Activated CD4-positive, alpha-beta T cell treated with anti-CD3 and anti-CD28 coated beads, Interleukin-2, amount 50 U/mL, for 48 hours (primary cell): ENCODE results near the gene PANK2.
A peak's percentile ranks its signal among the peaks of the same experiment; 100 is the strongest.
"Not testable (repeated sequence)": the region's sequence is repeated elsewhere in the genome, so short reads cannot be mapped to it uniquely, and the experiment has no call there.

Experiments
- DNase-seq, 2 experiments: peaks; one replicate each; pipeline ENCODE4 v3.0.0-alpha.2; 2020

Gene PANK2

DNA sequence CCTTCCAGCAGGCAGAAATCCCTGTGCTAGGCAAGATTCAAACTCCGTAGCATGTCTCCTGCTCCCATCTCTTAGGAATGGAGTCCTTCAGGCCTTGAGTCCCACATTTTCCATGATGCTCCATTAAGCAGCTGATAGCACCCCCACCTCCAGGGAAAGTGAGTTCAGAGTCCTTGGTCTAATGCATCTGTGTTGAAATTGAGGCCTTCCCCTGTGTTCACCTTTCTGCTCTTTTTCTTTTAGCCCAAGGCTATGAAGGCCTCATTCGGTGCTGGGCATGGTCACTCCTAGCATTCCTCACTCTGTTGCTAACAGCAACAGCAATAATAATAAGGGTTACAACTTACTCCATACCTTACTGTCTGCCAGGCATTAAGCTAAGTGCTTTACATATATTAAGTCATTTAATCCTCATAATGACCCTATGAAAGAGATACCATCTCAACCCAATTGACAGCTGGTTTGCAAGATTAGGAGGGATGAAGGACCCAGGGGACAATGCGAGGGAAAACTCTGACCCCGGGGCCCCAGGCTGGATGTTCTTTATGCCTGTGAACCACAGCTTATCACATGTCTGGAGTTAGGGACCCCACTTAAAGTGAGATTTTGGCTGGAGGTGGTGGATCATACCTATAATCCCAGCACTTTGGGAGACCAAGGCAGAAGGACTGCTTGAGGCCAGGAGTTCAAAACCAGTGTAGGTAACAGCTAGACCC is 17.5 kb upstream of the PANK2 start:
- no peak for DNase-seq

DNA sequence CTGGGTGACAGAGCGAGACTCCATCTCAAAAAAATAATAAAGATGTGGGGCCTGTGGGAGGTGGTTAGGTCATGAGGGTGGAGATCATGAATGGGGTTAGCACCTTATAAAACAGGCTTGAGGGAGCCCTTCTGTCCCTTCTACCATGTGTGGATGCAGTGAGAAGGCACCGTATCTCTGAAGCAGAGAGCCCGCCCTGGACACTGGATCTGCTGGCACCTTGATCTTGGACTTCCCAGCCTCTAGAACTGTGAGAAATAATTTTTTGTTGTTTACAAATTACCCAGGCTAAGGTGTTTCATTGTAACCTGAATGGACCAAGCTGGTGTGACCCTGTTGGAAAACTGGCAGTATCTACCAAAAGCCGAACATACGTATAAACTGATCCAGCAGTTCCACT is 15.7 kb upstream of the PANK2 start:
- DNase-seq, result no peak

GRCh38 chr20:3874194-3874844 is 14.9 kb upstream of the PANK2 start:
- DNase-seq, result no peak

GRCh38 chr20:3875378-3875974 is 13.7 kb upstream of the PANK2 start:
- DNase-seq, result no peak

DNA sequence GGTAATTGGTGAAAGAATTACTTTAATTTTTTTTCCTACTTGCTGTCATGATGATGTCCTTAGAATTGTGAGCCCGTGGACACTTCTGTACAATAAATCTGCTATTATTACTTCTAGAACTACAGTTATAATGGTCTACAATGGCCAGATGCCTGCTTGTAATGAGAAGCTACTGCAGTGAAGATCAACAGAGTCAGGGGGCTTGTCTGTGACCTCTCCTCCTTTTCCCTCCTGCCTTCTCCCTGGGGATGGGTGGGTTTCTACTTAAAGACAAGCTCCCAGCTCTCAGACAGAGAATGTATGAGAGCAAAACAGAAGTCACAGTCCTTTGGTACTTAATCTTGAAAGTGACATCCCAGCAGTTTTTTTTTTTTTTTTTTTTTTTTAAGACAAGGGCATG is 13.2 kb upstream of the PANK2 start:
- DNase-seq, result no peak

DNA sequence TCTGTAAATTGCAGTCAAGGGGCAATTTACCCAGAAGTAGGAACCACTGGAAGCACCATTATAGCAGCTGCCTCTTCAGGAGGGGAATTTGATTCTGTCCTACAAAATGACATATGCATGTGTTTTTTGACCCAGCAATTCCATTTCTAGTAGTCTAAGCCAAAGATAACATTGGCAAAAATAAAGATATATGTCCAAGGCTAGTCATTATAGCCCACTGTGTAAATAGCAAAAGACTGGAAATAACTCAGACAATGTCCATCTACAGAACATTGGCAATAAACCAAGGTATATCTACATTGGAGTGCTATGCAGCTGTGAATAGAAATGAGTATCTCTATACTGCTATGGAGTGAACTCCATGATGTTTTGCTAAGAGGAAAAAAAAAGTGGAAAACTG is 12.5 kb upstream of the PANK2 start:
- no peak for DNase-seq

DNA sequence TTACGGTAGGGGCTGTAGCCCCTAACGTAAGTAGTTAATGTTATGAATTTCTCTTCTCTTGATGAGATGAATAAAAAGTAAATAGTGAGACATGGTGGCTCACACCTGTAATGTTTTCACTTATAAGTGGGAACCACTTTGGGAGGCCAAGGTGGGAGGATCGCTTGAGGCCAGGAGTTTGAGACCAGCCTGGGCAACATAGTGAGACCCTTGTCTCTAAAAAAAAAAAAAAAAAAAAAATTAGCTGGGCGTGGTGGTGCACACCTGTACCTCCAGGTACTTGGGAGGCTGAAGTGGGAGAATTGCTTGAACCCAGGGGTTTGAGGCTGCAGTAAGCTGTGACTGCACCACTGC is 10.3 kb upstream of the PANK2 start:
- not testable (repeated sequence) for DNase-seq

DNA sequence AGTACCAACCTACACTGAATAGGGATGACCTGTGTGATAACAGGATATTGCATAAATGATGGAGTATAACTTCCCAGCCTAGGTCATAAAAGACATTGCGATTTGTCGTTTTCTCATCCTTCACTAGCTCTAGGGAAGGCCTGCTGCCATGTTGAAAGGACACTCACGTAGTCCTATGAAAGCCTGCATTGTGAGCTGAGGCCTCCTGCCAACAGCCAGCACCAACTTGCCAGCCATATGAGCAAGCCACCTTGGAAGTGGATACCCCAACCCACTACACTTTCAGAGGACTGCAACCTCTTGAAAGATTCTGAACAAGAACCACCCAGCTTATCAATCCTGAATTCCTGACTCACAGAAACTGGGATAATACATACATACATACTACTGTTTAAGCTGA is 3.5 kb upstream of the PANK2 start:
- no peak for DNase-seq

DNA sequence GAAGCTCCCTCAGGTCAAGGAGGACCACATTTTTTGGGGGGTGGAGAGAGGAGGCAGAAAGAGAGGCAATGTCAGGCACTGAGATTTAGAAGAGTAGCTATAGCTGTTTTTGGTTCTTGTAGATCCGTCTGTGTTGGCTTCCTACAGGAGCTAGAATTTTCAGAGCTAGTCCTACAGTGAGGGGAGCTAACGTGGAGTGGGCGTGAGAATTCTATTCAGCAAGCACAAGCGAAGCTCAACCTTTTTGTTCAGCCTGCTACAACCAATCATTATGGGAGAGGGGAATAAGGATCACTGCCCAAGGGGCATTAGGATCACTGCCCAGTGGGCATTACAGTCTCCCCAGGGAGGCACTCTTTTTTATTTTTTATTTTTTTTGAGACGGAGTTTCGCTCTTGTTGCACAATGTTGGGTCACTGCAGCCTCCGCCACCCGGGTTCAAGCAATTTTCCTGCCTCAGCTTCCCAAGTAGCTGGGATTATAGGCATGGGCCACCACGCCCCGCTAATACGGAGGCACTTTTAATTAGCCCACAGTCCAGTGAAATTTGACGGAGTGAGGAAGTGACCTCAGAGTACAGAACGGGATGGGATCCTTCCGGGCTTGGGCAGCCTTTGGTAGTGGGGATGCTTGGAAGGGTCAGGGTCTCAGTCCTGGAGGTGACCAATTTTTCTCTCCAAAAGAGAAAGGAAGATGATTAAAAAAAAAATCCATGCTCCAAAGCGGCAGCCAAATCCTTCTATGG is 1.1 kb upstream of the PANK2 start:
- no peak for DNase-seq

- DNase-seq, result peak; percentile 54 to 56
These were observed 556 bp downstream of the PANK2 start for GRCh38 chr20:3889489-3890397.

DNA sequence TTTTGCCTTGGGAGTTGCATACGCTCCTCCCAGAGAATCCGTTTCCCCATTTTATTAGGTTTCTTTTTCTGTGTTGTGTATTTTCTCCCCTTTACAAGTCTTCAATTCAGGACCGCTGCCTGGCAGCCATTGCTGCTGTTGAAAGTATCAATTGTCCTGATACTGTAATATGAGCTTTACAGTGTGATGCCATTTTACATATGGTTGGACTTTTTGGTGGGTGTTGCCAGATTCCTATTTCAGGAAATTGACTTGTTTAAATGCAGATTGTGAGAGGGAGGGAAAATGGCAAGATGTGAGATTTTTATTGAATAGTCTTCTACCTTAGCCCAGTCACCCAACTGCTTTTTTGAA is 1.2 kb downstream of the PANK2 start:
- no peak for DNase-seq

DNA sequence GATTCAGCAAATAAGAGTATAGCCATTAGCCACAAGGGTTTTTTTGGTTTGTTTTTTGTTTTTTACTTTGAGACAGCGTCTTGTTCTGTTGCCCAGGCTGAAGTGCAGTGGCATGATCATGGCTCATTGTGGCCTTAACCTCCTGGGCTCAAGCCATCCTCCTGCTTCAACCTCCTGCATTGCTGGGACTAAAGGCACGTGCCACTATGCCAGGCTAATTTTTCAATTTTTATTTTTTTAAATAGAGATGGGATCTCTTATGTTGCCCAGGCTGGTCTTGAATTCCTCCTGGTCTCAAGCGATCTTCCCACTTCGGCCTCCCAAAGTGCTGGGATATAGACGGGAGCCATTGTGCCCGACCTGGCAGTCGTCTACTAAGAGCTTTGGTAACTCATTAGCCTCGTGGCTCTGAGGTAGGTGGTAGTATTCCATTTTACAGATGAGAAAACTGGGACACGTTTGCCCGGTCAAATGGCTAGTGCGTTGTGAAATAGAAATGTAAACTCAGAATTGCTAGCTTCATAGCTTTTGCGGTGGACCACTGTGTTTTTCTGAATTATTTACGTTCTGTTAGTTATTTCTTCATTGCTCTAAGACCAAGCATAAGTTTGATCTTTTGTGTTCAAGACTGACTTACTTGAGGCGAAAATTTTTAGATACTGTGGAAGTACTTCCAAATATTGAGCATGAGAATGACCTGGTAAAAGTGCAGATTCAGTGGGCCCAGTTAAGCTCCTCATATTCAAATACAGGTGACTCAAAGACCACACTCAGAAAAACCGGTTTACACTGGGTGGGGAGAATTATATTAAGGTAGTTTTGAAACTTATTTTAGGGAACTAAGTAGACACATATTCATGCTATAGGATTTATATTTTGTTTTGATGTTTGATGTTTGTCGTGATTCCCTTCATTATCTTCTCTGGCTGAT is 2.1 kb downstream of the PANK2 start:
- DNase-seq, result no peak

GRCh38 chr20:3894796-3895195 is 5.6 kb downstream of the PANK2 start:
- DNase-seq, result no peak

DNA sequence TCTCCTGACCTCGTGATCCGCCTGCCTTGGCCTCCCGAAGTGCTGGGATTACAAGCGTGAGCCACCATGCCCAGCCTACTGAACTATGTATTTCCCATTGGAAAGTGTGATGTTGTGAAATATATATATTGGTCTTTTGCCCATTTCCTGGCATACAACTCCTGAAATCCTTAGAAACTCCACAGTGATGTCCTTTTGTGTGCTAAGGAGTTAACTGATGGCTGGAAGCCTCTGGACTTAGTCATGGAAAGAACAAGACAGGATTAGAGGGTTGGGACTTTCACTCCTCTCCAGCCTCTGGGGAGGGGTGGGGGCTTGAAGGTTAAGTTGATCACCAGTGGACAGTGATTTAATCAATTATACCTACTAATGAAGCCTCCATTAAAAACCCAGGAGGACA is 7.1 kb downstream of the PANK2 start:
- DNase-seq, result no peak

DNA sequence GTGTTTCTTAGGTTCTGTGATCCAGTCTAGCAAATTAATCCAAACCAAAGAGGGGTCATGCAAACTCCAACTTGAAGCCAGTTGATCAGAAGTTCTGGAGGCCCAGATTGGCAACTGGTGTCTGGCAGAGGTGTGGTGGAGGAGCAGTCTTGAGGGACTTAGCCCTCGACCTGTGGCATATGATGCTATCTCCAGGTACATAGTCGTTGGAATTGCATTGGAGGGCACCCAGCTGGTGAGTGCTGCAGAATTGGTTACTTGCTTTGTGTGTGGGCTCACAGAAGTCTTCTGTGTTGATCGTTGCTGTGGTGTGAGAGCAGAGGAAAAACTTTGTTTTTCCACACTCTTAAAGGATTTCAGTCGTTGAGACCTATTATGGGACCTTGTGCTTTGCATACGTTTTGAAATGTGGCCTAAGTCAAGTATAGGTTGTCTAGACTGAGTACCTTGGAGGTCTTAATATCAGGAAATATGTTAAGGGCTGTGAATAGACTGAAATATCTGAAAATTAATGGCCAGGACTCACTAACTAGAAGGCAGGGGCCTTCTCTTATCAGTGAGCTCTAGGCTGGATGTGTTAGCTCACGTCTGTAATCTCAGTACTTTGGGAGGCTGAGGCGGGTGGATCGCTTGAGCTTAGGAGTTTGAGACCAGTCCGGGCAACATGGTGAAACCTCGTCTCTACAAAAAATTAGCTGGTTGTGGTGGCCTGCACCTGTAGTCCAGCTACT is 7.8 kb downstream of the PANK2 start:
- DNase-seq, result no peak

DNA sequence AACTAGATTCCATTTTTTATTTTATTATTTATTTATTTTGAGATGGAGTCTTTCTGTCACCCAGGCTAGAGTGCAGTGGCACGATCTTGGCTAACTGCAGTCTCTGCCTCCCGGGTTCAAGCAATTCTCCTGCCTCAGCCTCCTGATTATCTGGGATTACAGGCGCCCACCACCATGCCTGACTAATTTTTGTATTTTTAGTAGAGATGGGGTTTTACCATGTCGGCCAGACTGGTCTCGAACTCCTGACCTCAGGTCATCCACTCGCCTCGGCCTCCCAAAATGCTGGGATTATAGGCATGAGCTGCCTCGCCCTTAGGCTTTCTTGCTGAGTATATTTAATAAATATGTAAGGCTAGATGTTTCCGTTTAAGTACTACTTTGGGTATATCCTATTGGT is 9.0 kb downstream of the PANK2 start:
- not testable (repeated sequence) for DNase-seq

- no peak for DNase-seq
These were observed 9.5 kb downstream of the PANK2 start for GRCh38 chr20:3898639-3899038.

DNA sequence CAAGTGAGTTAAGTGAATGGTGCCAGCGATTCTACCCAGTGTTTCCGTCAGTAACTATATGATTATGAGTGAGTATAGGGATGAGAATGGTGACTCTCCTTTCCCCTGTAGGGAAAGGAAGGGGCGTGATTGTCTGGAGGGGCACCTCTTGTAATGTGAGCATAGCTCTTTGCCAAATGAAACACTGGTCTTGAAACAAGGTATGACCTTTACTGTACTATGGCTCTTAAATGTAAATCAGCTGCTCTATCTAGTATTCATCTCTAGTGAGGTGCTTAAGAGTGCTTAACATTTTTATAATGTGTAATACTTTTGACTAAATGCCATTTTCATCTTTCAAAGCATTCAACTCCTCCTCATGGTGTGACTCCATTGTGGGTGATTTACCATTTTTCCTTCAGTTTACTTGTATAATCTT is 11.0 kb downstream of the PANK2 start:
- DNase-seq, result no peak

GRCh38 chr20:3901028-3901705 is 12.0 kb downstream of the PANK2 start:
- no peak for DNase-seq

DNA sequence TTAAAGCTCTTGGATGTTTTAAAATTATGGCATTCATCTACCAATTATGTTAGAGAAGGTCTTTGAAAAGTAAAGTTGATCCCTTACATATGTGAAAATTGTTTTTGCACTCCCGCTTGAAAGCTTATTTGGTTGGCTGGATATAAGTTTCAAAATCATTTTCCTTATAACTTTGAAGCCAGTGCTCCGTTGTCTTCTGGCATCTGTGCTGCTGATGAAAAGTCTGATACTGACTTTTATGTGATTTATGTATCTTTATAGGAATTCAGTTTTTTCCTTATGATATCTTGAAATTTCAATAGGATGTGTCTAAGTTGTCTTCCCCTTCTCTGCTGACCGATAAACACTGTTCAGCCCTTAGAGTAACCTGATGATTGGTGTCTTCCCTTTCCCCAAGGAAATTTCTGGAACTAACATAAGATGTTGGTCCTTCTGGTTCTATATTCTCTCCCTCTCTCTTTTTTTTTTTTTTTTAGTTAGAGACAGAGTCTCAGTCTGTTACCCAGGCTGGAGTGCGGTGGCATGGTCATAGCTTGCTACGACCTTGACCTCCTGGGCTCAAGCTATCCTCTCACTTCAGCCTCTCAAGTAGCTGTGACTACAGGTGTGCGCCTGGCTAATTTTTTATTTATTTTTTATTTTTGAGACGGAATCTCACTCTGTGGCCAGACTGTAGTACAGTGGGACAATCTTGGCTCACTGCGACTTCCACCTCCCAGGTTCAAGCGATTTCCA is 12.7 kb downstream of the PANK2 start:
- no peak for DNase-seq
